GM12875 (cell line): Measurements from ENCODE around the gene FOXP3.

ENCODE experiments used
- H3K4me3 ChIP-seq: one replicate; pipeline ENCODE4 v1.5.1; 2011; ENCODE audit warnings: low read depth, low read length, control low read depth
- CTCF ChIP-seq: IDR thresholded peaks from 2 replicates; pipeline ENCODE4 v1.5.1; 2011; ENCODE audit warnings: low read depth, mild to moderate bottlenecking, control low read depth, inconsistent platforms, low read length, moderate library complexity, borderline replicate concordance; ENCODE audit not compliant: insufficient read depth

FOXP3 gene

GRCh38 chrX:49268702-49269009, 4.1 kb upstream of the FOXP3 start:
- TF ChIP-seq CTCF = no peak
- peak overlapping the region; percentile 69 for H3K4me3 ChIP-seq

GRCh38 chrX:49266523-49267445, 2.3 kb upstream of the FOXP3 start:
- no peak for TF ChIP-seq CTCF
- H3K4me3 ChIP-seq = no peak overlapping the region

- TF ChIP-seq CTCF = no peak
These were observed 879 bp downstream of the FOXP3 start for GRCh38 chrX:49263631-49264030.

GRCh38 chrX:49262603-49263002, 1.9 kb downstream of the FOXP3 start:
- no peak overlapping the region for H3K4me3 ChIP-seq
- no peak for TF ChIP-seq CTCF

More at GRCh38 chrX:49263631-49264030, 879 bp downstream of the FOXP3 start:
- H3K4me3 ChIP-seq = no peak overlapping the region

GRCh38 chrX:49260221-49260985, 4.1 kb downstream of the FOXP3 start:
- no peak for TF ChIP-seq CTCF
- H3K4me3 ChIP-seq = no peak overlapping the region

- no peak for TF ChIP-seq CTCF
- H3K4me3 ChIP-seq = no peak overlapping the region
These were observed 5.8 kb downstream of the FOXP3 start for GRCh38 chrX:49258749-49259124.
